Skeletal muscle tissue (tissue), 4 donors: Measurements from ENCODE around the gene ANGPTL2. TPM values are rescaled to one million over a fixed set of nuclear protein-coding genes. Genes with fewer than 3 reads are reported as not detected.
A peak's percentile ranks its signal among the peaks of the same experiment; 100 is the strongest.

ENCODE experiments used
- H3K27ac ChIP-seq: one replicate; pipeline ENCODE4 v1.7.0; 2013; ENCODE audit warnings: mild to moderate bottlenecking, low read depth, low read length, inconsistent platforms
- H3K27me3 ChIP-seq, 3 donors: one replicate each; pipeline ENCODE4 v1.7.0; 2013; ENCODE audit warnings: low read length in 3 of 3; ENCODE audit not compliant: control insufficient read depth in 3 of 3, insufficient read depth in 3 of 3
- H3K36me3 ChIP-seq, 3 donors: one replicate each; pipeline ENCODE4 v1.7.0; 2013; ENCODE audit warnings: low read length in 3 of 3; ENCODE audit not compliant: control insufficient read depth in 3 of 3, insufficient read depth in 3 of 3
- H3K4me1 ChIP-seq, 3 donors: one replicate each; pipeline ENCODE4 v1.7.0; 2013; ENCODE audit warnings: low read length in 3 of 3, mild to moderate bottlenecking in 3 of 3; ENCODE audit not compliant: control insufficient read depth in 3 of 3, insufficient read depth in 3 of 3
- H3K4me3 ChIP-seq, 3 donors: one replicate each; pipeline ENCODE4 v1.7.0; 2013; ENCODE audit warnings: low read length in 3 of 3
- H3K9ac ChIP-seq, 3 donors: one replicate each; pipeline ENCODE4 v1.7.0; 2013; ENCODE audit warnings: low read length in 3 of 3, mild to moderate bottlenecking in 3 of 3, moderate library complexity in 2 of 3, low read depth in 1 of 3
- H3K9me3 ChIP-seq, 3 donors: one replicate each; pipeline ENCODE4 v1.7.0; 2013; ENCODE audit warnings: low read length in 3 of 3; ENCODE audit not compliant: control insufficient read depth in 3 of 3
- total RNA-seq: library from RNA; depleted of rRNA; stranded (reverse); fragments of >200 nt; gene quantifications from one replicate; pipeline ENCODE4 v1.2.3, GENCODE V29; 2014
- donor health status: Osteomylitis.

The ANGPTL2 gene
- total RNA-seq, 1 donor from 2014 or later: 37.6 TPM

DNA sequence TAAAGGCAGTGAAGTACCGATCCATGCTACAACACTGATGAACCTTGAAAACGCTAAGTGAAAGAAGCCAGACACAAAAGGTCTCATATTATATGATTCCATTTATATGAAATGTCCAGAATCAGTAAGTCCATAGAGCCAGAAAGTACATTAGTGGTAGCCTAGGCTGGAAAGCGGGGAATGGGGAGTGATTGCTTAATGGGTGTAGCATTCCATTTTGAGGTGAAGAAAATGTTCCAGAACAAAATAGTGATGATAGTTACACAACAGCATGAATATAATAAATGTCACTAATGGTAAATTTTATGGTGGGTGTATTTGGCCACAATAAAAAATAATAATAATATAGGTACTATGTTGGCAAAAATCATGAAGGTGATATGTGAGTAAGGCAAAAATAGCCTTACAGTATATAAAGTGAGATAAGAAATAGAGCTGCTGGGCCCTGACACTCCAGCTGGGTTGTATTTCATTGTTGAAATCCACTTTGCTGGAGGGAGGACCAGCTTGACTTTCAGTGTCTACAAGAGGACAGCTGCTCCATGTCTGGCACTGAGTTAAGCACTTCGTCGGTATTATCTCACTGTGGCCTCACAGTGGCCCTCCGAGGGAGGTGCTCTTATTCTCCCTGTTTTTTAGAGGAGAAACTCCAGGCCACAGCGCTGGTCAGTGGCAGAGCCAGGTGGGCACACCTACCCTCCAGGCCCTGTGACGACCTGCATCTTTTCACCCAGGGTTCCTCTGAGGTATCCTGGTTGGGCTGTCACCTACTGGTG lies 22.4 kb upstream of the ANGPTL2 start:
- H3K36me3 ChIP-seq: no peaks in the 10 kb centered on the region
- no peaks in the 10 kb centered on the region for H3K27me3 ChIP-seq
- peaks cover 21 to 40% (median 34%) of the 10 kb centered on the region in 3 donors for H3K4me1 ChIP-seq
- H3K27ac ChIP-seq: peak overlapping the region; percentile 59
- H3K9me3 ChIP-seq: no peaks in the 10 kb centered on the region
- H3K9ac ChIP-seq: no peak overlapping the region
- no peak overlapping the region for H3K4me3 ChIP-seq

DNA sequence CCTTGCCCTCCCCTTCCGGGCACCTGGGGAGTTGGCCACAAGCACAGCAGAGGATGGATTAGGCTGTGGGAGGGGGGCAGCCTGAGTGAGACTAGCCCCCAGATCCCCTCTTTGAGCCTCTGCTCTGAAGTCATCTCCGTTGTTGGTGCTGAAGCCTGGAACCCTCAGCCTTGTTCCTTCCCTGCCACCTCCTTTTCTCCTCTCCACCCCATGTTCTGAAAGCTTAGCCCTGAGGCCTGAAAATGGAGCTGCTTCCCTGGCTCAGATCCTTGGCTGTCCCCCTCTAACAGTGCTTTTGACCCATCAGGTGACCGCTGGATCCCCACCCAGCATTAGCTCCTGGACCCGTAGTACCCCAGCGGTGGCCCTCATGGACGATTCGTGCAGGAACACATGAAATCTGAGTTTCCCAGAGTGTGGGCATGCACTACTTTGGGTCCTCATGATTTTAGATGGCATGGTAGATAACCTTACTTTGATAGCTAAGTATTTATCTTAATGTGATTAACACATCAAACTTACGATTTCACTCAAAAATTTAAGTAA lies 21.6 kb upstream of the ANGPTL2 start:
- no peak overlapping the region for H3K27ac ChIP-seq
- no peaks in the 10 kb centered on the region for H3K27me3 ChIP-seq
- no peaks in the 10 kb centered on the region for H3K9me3 ChIP-seq
- H3K36me3 ChIP-seq: no peaks in the 10 kb centered on the region
- H3K4me3 ChIP-seq: no peak overlapping the region
- H3K9ac ChIP-seq: peak overlapping the region in 1 of 3 donors; percentile 25
- peaks cover 30 to 48% (median 38%) of the 10 kb centered on the region in 3 donors for H3K4me1 ChIP-seq

DNA sequence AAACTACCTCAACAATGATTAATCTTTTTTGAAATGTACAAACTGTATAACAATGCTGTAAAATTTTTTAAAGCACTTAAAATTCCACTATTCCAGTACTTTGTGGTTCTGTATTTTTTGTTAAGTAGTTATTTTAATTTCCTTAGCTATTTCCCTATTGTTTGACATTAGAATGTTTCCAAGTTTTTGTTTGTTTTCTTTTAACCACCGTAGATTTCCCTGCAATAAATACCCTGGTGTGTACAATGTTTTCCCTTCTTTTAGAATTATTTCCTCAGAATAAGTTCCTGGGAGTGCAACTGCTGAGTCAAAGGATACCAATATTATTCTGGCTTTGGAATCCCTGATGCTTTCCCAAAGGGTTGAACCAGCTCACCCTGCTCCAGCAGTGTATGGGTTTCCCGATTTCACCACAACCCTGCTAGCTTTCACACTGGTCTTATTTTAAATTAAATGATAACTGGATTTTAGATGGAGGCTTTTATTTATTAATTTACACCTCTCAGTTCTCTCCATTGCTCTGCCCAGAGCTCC lies 20.6 kb upstream of the ANGPTL2 start:
- Histone ChIP-seq H3K9me3 (no peaks in the 10 kb centered on the region), H3K36me3 (no peaks in the 10 kb centered on the region), H3K4me1 (peaks cover 40 to 58% (median 48%) of the 10 kb centered on the region in 3 donors), H3K9ac (no peak overlapping the region), H3K27me3 (no peaks in the 10 kb centered on the region), H3K4me3 (no peak overlapping the region), H3K27ac (no peak overlapping the region)

DNA sequence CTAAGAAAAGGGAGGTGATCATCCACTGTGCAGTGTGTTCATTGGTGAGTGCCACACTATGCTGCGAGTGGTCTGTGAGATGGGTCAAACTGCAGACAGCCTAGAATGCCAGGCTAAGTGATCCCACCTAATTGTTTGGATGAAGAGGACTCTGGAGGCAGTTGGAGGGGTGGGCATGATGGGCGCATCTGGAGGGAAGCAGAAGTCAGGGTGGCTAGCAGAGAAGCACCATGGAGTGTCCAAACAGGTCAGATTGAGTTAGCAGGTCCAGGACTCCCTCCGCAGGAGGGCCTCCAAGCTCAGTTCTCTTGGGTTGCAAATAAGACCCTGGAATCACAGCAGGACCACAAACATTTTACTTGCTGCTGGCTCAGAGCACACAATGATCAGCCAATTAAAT lies 19.9 kb upstream of the ANGPTL2 start:
- Histone ChIP-seq H3K9me3 (no peaks in the 10 kb centered on the region), H3K27me3 (no peaks in the 10 kb centered on the region), H3K4me1 (peaks cover 45 to 65% (median 53%) of the 10 kb centered on the region in 3 donors), H3K36me3 (no peaks in the 10 kb centered on the region), H3K4me3 (no peak overlapping the region), H3K9ac (no peak overlapping the region), H3K27ac (no peak overlapping the region)

DNA sequence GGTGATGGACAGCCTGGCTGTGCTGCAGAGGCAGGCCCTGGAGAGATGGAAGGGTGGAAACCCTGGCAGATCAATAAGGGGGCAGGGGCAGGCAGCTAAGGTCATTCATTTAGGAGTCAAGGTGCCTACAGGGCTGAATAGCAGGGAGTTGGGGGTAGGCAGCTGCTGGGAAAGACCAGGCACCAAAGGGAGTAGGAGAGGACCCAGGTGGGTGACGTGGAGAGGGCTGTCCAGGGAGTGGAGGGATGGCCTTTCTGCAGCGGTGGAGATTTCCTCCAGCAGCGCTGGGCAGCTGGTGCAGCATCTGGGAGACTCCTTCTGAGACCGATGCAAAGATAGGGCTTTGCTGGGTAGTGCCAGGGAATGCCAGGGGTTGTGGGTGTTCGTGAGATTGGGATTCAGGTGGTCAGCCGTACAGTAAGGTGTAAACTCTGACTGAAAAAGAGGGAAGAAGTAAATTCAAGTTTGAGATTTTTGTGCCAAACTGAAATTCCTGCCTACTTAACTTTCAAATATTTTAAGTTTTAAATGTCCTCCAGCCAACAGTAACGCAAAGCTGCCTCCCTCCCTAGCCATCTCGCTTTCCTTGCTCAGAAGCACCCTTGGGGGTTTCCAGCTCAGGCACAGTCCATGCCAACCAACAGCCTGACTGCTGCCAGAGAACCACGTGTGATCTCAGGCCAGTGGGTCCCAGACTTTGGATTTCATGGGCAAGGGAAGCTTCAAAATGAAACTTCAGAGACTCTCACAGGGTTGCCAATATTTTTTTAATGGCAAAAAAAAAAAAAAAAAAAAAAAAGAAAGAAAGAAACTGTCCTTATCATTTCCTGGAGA lies 18.6 kb upstream of the ANGPTL2 start:
- H3K27ac ChIP-seq: no peak overlapping the region
- no peak overlapping the region for H3K4me3 ChIP-seq
- H3K4me1 ChIP-seq: peaks cover 52 to 78% (median 63%) of the 10 kb centered on the region in 3 donors
- no peak overlapping the region for H3K9ac ChIP-seq
- H3K9me3 ChIP-seq: no peaks in the 10 kb centered on the region
- H3K27me3 ChIP-seq: no peaks in the 10 kb centered on the region
- no peaks in the 10 kb centered on the region for H3K36me3 ChIP-seq

DNA sequence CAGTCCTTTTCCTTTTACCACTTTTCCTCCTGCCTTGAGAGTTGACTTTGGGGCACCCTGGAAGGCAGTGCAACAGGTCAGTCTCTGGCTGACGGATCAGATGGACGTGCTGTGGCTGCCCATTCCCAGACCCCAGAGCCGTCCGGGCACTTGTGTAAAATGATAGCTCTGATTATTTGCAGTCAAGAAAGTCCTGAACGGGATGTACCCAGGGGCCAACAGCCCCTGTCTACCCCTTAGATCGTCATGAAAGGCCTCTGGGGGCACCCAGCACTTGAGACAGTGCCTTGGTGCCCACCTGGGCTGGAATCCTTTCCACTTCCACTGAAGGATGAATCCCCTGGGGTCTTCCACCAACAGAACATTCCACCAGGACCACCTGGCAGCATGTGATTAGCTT lies 17.7 kb upstream of the ANGPTL2 start:
- Histone ChIP-seq H3K9ac (peak overlapping the region in 2 of 3 donors; percentile 34 to 45), H3K4me3 (no peak overlapping the region), H3K9me3 (no peaks in the 10 kb centered on the region), H3K36me3 (no peaks in the 10 kb centered on the region), H3K27ac (peak overlapping the region; percentile 62), H3K27me3 (no peaks in the 10 kb centered on the region), H3K4me1 (peaks cover 54 to 82% (median 67%) of the 10 kb centered on the region in 3 donors)

DNA sequence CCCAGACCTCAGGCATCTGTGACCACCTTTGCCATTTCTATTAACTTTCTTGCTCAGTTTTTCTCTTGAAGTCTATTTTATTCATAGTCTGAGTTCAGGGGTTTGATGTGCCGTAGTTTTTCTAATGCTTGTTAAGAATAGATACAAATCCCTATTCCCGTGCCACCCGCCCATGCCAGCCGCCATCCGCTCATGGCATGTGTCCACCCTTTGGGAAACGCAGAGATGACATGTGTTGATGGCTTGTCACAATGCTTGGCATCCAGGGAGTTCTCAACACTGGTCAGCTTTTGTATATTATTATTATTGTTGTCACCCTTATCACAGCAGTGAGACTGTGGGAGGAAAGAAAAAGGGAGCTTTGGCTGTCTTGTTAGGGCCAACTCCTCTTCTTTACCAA lies 17.3 kb upstream of the ANGPTL2 start:
- H3K9ac ChIP-seq: peak overlapping the region in 2 of 3 donors; percentile 34 to 45
- peaks cover 57 to 83% (median 69%) of the 10 kb centered on the region in 3 donors for H3K4me1 ChIP-seq

DNA sequence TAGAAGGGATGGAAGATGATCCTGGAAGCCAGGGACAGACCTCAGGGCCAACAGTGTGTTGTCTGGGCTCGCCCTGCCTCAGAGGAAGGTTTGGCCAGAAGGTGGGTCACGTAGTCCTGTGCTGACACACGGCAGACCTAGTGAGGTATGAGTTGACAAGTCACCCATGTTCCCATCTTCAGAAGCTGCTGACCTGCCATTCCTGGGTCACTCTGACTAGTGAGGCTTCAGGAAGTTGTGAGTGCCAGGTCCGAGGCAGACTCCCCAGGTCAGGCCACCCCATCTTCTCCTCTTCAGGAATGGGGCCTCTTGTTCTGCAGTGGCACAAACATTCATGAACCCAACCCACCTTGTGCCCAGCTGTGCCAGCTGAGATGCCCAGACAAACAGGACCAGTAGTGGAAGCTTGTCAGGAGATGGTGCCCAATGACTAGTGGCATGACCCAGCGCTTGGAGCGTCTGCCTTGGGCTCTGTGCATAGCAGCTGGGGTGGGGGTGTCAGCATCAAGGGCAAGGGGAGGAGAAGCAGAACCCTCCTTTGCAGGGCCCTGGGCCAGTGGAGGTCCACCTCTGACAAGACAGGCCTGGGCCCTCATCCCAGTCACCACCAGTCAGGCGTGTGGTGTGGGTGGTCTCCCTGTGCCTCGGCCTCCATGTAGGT lies 16.8 kb upstream of the ANGPTL2 start:
- Histone ChIP-seq H3K36me3 (no peaks in the 10 kb centered on the region), H3K27ac (peak overlapping the region; percentile 62), H3K27me3 (no peaks in the 10 kb centered on the region), H3K4me1 (peaks cover 57 to 84% (median 69%) of the 10 kb centered on the region in 3 donors), H3K9ac (peak overlapping the region in 1 of 3 donors; percentile 40), H3K4me3 (peak overlapping the region in 2 of 3 donors; percentile 19 to 54), H3K9me3 (no peaks in the 10 kb centered on the region)

More for the DNA sequence above, 17.3 kb upstream of the ANGPTL2 start:
- no peaks in the 10 kb centered on the region for H3K27me3 ChIP-seq
- peak overlapping the region in 1 of 3 donors; percentile 54 for H3K4me3 ChIP-seq
- H3K27ac ChIP-seq: peak overlapping the region; percentile 62
- H3K36me3 ChIP-seq: no peaks in the 10 kb centered on the region
- no peaks in the 10 kb centered on the region for H3K9me3 ChIP-seq

DNA sequence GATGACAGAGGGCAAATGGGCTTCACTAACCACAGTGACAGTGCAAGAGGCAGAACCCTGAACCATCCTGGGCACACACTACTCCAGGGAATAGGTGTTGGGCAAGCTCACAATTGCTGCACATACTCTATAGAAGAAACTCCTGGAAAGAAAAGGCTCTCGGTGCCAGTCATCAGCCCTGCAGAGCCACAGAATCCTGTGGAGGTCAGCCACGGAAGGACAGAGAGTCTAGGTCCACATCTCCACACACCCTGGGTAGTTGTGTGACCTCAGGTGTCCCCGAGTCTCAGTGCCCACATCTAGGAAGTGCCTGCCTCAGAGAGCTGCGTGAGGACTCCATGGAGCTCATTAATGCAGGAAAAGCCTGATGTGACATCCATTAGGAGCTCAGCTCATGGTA lies 16.0 kb upstream of the ANGPTL2 start:
- H3K27ac ChIP-seq: peak overlapping the region; percentile 62
- no peaks in the 10 kb centered on the region for H3K9me3 ChIP-seq
- no peak overlapping the region for H3K4me3 ChIP-seq
- peaks cover 61 to 85% (median 71%) of the 10 kb centered on the region in 3 donors for H3K4me1 ChIP-seq
- no peak overlapping the region for H3K9ac ChIP-seq
- no peaks in the 10 kb centered on the region for H3K36me3 ChIP-seq
- H3K27me3 ChIP-seq: no peaks in the 10 kb centered on the region
